Activated naive CD8-positive, alpha-beta T cell treated with anti-CD3 and anti-CD28 coated beads, Interleukin-2, amount 10 ng/mL, durations not matched to agents 7 days and 5 days (primary cell): ENCODE results near the gene AMELX. TPM values are rescaled to one million over a fixed set of nuclear protein-coding genes. Genes with fewer than 3 reads are reported as not detected.

Experiments
- ATAC-seq: fragments of 150-1000 bp; cut with Tn5 transposase; one replicate; pipeline ENCODE4 v1.10.0; 2021; ENCODE audit warnings: low read depth, moderate library complexity
- POLR2A ChIA-PET: fragments of 350-600 bp; sonication (Branson Sonifier 250); formaldehyde crosslinking; loops from one replicate; lab custom pipeline; 2021; ENCODE audit warnings: antibody characterized with exemption; lab: Charles Lee
- DNase-seq: peaks from one replicate; pipeline ENCODE4 v3.0.0; 2021
- H3K27ac Mint-ChIP-seq: one replicate; pipeline ENCODE4 v1.8.0; 2022; ENCODE audit warnings: mild to moderate bottlenecking, mixed read lengths
- H3K27me3 Mint-ChIP-seq: one replicate; pipeline ENCODE4 v1.8.0; 2022; ENCODE audit warnings: mild to moderate bottlenecking, moderate library complexity, mixed read lengths
- H3K36me3 Mint-ChIP-seq: one replicate; pipeline ENCODE4 v1.8.0; 2021; ENCODE audit warnings: mild to moderate bottlenecking, mixed read lengths
- H3K4me1 Mint-ChIP-seq: one replicate; pipeline ENCODE4 v1.8.0; 2021; ENCODE audit warnings: mixed read lengths
- H3K4me3 Mint-ChIP-seq: one replicate; pipeline ENCODE4 v1.8.0; 2022; ENCODE audit warnings: mild to moderate bottlenecking, moderate library complexity, mixed read lengths
- H3K9me3 Mint-ChIP-seq: one replicate; pipeline ENCODE4 v1.8.0; 2021; ENCODE audit warnings: mixed read lengths
- total RNA-seq, 2 experiments: library from RNA; stranded (reverse); gene quantifications; one replicate each; pipeline ENCODE4 v1.2.3, GENCODE V29; 2021

The AMELX gene
- total RNA-seq, 2 experiments from 2014 or later: not detected

DNA sequence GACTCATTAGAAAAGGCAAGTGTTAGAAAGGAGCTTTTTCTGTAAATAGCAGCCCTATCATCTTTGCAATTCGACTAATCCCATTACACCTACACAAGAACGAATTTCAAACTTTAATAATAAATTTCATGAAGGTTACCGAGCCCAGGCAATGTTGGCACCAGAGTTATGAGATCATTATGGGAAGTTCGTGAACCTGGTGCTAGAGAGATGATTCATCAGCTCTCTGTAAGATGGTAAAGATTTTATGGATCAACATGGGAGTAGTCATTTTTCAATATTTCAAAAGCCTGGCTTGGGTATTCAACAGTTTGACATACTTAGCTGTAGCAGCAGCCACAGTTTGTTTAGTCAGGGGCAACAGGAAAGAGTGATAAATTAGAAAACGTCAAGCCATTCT, 35.8 kb downstream of the AMELX start:
- no peak overlapping the region for H3K4me3 Mint-ChIP-seq
- H3K27ac Mint-ChIP-seq: no peak overlapping the region
- no peaks in the 10 kb centered on the region for H3K36me3 Mint-ChIP-seq
- DNase-seq: no peak
- POLR2A ChIA-PET: no interaction called here
- H3K9me3 Mint-ChIP-seq: no peaks in the 10 kb centered on the region
- H3K4me1 Mint-ChIP-seq: no peaks in the 10 kb centered on the region
- no peak for ATAC-seq
- no peaks in the 10 kb centered on the region for H3K27me3 Mint-ChIP-seq

DNA sequence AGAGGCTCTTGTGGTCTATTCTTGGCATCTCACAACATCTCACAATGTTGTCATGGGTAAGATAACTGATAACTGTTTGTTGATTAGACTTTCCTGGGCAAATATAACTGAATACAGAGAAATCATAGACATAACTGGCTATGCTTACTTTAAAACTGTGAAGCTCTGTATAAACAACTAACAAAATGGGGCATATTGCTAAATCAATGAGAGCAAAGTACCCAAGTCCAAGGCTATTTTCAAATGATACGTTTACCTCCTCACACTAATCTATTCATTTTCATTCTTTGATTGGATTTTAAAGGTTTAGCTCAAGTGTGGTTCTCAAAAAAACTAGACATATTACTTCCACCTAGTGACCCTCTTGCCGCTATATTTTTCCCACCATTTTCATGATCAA, 38.6 kb downstream of the AMELX start:
- no peak overlapping the region for H3K27ac Mint-ChIP-seq
- H3K36me3 Mint-ChIP-seq: no peaks in the 10 kb centered on the region
- no peaks in the 10 kb centered on the region for H3K27me3 Mint-ChIP-seq
- no peaks in the 10 kb centered on the region for H3K9me3 Mint-ChIP-seq
- H3K4me3 Mint-ChIP-seq: no peak overlapping the region
- POLR2A ChIA-PET: no interaction called here
- DNase-seq: no peak
- no peak for ATAC-seq
- H3K4me1 Mint-ChIP-seq: no peaks in the 10 kb centered on the region

DNA sequence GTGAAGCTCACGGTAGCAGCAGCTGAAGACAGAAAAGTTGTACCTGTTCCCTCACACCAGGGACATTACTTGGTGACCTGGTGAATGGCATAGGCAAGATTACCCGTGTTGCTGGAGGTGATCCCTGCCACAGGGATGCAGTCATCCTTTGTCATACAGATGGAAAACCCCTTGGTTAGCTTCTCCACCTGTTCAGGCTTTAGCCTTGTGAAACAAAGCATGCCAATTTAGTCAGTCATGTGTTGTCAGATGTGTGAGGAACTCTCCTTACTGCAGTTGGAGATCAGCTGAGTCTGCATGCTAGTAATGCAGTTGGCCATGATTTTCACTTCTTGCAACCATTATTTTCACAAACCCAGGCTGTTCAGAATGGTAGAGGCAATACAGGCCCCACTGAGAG, 41.0 kb downstream of the AMELX start:
- Mint-ChIP-seq H3K4me1 (no peaks in the 10 kb centered on the region), H3K27me3 (no peaks in the 10 kb centered on the region), H3K4me3 (no peak overlapping the region), H3K9me3 (no peaks in the 10 kb centered on the region), H3K27ac (no peak overlapping the region), H3K36me3 (no peaks in the 10 kb centered on the region)
- no peak for ATAC-seq
- POLR2A ChIA-PET: no interaction called here
- no peak for DNase-seq

DNA sequence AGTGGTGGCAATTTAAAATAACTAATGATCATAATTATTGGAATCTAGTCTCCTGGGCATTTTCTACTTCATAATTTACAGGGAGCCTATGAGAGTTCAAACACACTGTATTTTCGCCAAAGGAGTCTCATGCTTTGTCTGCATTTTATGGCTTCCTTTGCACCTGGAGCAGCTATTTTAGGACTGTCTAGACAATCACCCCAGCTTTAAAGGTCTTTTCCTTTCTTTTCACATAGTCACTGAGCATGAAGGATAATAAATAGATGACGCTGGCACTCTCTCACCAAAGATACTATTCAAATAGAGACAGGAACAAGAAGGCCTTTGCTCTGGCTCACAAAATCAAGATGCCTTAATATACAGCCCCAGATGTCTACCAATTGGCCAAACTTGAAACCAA, 43.0 kb downstream of the AMELX start:
- Mint-ChIP-seq H3K4me1 (no peaks in the 10 kb centered on the region), H3K27me3 (no peaks in the 10 kb centered on the region), H3K27ac (no peak overlapping the region), H3K36me3 (no peaks in the 10 kb centered on the region), H3K9me3 (no peaks in the 10 kb centered on the region), H3K4me3 (no peak overlapping the region)
- no peak for DNase-seq
- POLR2A ChIA-PET: no interaction called here
- ATAC-seq: no peak

DNA sequence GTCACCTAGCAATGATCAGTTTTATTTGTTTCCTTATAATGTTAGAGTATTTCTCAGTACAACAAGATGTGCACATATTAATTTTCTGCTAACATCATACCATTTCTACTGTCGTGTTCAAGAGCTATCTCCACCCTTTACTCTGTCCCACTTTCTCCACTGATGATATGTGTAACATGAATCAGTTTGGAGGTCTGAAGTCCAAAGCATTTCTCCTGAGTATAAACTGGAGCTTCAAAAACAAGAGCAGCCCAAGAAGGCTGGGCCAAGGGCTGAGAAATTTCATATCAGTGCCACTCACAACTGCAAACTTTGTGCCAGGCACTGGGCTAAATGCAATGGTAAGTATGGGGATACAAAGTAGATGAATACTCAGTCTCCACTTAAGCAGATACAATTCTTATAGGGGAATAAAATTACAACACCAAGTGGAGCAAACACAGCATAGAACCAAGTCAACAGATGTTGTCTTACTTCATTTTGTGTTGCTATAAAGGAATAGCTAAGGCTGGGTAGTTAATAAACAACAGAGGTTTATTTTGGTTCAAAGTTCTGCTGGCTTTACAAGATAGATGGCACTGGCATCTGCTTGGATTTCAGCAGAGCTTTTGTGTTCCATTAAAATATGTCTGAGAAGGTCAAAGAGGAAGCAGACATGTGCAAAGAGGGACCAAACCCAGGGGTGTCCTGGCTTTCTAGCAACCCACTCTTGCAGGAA, 44.2 kb downstream of the AMELX start:
- no peaks in the 10 kb centered on the region for H3K9me3 Mint-ChIP-seq
- H3K36me3 Mint-ChIP-seq: no peaks in the 10 kb centered on the region
- no peak overlapping the region for H3K4me3 Mint-ChIP-seq
- POLR2A ChIA-PET: no interaction called here
- H3K27ac Mint-ChIP-seq: no peak overlapping the region
- no peaks in the 10 kb centered on the region for H3K27me3 Mint-ChIP-seq
- ATAC-seq (no peak), DNase-seq (no peak)
- H3K4me1 Mint-ChIP-seq: no peaks in the 10 kb centered on the region

DNA sequence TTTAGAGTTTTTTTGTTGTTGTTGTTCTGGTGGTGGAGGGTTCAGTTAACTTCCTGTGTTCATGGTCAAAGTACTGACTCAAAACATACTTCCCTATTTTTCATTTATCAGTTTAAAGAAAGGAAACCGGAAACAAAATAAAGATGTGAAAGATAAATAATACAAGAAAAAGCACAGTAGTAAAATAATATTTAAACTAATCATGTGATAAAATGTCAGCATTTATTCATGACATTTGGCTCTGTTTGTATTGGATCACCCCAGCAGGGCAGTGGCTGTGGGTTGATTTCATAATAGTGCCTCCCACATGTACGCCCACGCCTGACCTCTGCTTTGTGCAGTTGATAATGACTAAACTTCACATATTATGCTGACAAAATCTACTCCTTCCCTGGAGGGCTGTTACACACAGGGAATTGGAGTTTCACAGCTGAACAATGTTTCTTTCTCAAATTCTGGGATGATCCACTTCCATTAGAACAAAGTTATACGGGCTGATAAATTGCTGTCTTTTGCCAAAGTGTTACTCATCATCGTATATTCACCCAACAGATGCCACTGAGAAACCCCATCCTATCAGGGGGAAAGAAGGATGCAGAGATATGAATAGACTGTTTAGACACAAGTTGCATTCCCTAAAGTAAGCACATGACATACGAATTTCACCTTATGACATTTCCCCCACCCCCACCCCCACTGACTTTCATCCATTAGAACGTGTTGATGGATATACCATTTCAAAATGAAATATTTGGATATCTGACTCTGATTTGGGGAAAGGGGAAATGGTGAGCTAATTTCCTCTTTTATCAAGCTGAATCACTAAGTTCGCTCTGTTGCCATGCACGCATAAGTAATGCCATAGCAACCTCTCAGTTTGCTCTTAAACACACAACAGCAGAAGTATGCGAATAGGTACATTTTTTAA, 48.3 kb downstream of the AMELX start:
- no peak for DNase-seq
- POLR2A ChIA-PET: no interaction called here
- Mint-ChIP-seq H3K4me1 (no peaks in the 10 kb centered on the region), H3K27ac (no peak overlapping the region), H3K27me3 (no peaks in the 10 kb centered on the region), H3K4me3 (no peak overlapping the region), H3K36me3 (no peaks in the 10 kb centered on the region), H3K9me3 (no peaks in the 10 kb centered on the region)
- ATAC-seq: no peak

DNA sequence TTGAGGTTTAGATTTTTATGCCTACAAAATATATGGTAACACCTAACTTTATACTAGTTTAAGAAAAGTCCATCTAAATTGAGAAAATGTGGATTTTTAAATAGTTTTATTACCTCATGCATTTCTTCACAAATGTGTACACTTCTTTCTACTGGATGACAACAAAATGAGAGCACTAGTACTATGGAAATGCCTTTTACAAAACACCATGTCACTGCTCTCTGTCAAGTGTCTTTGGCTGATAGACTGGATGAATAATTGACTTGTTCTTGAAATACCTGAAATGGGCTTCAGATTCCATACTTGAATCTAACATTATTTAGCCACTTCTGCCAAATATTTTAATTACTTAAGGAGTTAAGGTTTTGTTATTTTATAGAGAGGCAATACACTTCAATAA, 49.5 kb downstream of the AMELX start:
- Mint-ChIP-seq H3K36me3 (no peaks in the 10 kb centered on the region), H3K9me3 (no peaks in the 10 kb centered on the region), H3K27ac (no peak overlapping the region), H3K4me3 (no peak overlapping the region), H3K27me3 (no peaks in the 10 kb centered on the region), H3K4me1 (no peaks in the 10 kb centered on the region)
- POLR2A ChIA-PET: no interaction called here
- DNase-seq: no peak
- no peak for ATAC-seq

DNA sequence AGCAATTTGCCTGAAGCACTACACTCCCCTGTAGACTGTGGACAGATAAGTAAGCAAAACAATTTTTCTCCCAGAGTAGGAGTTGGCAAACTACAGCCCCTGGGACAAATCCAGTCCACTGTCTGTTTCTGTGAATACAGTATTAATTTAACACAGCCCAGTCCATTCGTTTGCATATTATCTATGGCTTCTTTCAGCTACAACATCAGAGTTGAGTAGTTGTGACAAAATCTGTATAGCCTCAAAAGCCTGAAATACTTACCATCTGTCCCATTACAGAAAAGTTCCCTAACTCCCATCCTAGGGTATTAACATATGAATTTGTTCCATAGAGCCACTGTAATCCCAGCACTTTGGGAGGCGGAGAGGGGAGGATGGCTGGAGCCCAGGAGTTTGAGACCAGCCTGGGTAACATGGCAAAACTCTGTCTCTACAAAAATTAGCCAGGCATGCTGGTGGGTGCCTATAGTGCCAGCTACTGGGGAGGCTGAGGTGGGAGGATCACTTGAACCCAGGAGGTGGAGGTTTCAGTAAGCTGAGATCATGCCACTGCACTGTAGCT, 53.0 kb downstream of the AMELX start:
- H3K9me3 Mint-ChIP-seq: no peaks in the 10 kb centered on the region
- no peaks in the 10 kb centered on the region for H3K36me3 Mint-ChIP-seq
- DNase-seq: no peak
- H3K27me3 Mint-ChIP-seq: no peaks in the 10 kb centered on the region
- no peak for ATAC-seq
- H3K27ac Mint-ChIP-seq: no peak overlapping the region
- POLR2A ChIA-PET: no interaction called here
- no peak overlapping the region for H3K4me3 Mint-ChIP-seq
- H3K4me1 Mint-ChIP-seq: no peaks in the 10 kb centered on the region

DNA sequence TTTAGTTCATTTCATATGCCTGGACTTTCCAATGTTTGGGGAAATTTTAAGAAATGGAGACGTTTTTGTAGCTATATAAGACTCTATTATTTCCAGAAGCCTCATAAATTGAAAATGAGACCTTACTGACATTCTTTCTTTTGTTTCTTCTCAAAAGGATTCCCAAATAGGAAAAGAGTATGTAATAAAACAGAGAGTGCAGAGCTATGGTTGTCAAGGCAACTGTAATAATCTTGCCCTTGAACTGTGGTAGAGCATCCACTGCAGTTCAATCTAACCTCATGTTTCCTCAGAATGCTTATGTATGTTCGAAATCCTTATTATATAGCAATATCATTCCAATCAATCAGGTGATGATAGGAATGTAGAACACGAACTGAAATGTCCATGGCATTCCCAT, 54.1 kb downstream of the AMELX start:
- Mint-ChIP-seq H3K27ac (no peak overlapping the region), H3K4me3 (no peak overlapping the region), H3K9me3 (no peaks in the 10 kb centered on the region), H3K36me3 (no peaks in the 10 kb centered on the region), H3K27me3 (no peaks in the 10 kb centered on the region), H3K4me1 (no peaks in the 10 kb centered on the region)
- DNase-seq (no peak), ATAC-seq (no peak)
- POLR2A ChIA-PET: no interaction called here

DNA sequence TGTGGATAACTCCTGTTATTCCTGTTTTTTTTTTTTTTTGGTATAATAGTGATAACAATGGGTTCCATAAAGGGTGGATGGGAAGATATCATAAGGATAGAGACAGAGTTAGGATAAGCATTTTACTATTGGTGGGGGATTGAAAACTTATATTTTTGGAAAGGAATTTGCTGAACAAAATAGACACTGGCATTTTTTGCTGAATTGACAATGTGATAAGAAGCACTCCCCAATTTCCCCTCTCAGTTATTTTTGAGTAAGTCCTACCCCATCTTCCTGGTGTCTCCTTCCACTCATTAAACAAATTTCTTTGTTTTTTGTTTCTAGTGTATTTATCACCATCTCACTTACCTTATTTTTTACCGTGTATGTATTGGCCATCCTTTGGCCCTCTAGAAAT, 55.8 kb downstream of the AMELX start:
- POLR2A ChIA-PET: no interaction called here
- no peaks in the 10 kb centered on the region for H3K4me1 Mint-ChIP-seq
- H3K9me3 Mint-ChIP-seq: no peaks in the 10 kb centered on the region
- H3K27ac Mint-ChIP-seq: no peak overlapping the region
- H3K36me3 Mint-ChIP-seq: no peaks in the 10 kb centered on the region
- DNase-seq (no peak), ATAC-seq (no peak)
- H3K4me3 Mint-ChIP-seq: no peak overlapping the region
- no peaks in the 10 kb centered on the region for H3K27me3 Mint-ChIP-seq

DNA sequence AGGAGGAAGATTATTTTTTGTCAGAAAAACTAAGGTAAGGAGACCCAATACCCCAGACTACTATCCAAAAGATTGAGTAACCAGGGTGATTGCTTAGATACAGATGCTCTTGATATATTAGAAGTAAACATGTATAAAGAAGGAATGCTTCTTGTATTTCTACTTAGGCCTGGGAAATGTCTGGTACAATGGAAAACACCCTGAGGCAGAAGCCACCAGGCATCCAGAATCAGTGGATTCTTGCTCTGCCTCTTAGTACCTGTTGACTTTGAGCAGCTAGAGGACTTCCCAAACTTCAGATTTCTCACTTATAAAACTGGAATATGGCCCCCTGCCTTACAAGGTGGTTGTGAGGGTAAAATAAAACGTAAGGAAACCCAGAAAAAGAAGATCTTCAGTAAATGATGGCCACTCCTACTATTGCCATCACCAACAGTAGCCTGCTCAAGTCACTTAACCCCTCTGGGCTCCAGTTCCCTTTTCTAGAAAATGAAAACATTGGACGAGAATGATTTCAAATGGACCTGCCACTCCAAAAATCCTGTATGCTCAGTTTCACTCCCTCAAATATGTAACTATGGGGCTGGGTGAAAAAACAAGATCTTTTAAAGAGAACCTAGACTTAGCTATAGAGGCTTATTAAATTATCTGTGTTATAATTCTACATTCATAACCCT, 56.6 kb downstream of the AMELX start:
- ATAC-seq: no peak
- Mint-ChIP-seq H3K9me3 (no peaks in the 10 kb centered on the region), H3K27me3 (no peaks in the 10 kb centered on the region), H3K4me3 (no peak overlapping the region), H3K4me1 (no peaks in the 10 kb centered on the region), H3K27ac (no peak overlapping the region), H3K36me3 (no peaks in the 10 kb centered on the region)
- no peak for DNase-seq
- POLR2A ChIA-PET: no interaction called here
